Stimulated activated naive CD8-positive, alpha-beta T cell treated with anti-CD3 and anti-CD28 coated beads, Interleukin-15, Interleukin-2, amounts not matched to agents 100 U/mL and 50 U/mL, for 24 hours (primary cell): ENCODE measurements around the gene MMP21.
A peak's percentile ranks its signal among the peaks of the same experiment; 100 is the strongest.

Experiments used
- ATAC-seq: fragments of 150-1000 bp; cut with Tn5 transposase; one replicate; pipeline ENCODE4 v1.10.0; 2021
- DNase-seq: peaks from one replicate; pipeline ENCODE4 v3.0.0; 2021

The MMP21 gene

GRCh38 chr10:125792342-125793300 lies 17.0 kb upstream of the MMP21 start:
- no peak for ATAC-seq
- DNase-seq: no peak

- ATAC-seq (peak; percentile 45), DNase-seq (no peak)
These were observed 12.8 kb upstream of the MMP21 start for GRCh38 chr10:125788156-125789034.

- ATAC-seq: no peak
- DNase-seq: no peak
These were observed 10.2 kb upstream of the MMP21 start for GRCh38 chr10:125785791-125786190.

GRCh38 chr10:125783957-125784356 lies 8.3 kb upstream of the MMP21 start:
- no peak for DNase-seq
- no peak for ATAC-seq

GRCh38 chr10:125783408-125783807 lies 7.8 kb upstream of the MMP21 start:
- DNase-seq: no peak
- ATAC-seq: no peak

GRCh38 chr10:125782616-125783015 lies 7.0 kb upstream of the MMP21 start:
- no peak for DNase-seq
- peak; percentile 51 for ATAC-seq

- DNase-seq: no peak
- ATAC-seq: no peak
These were observed 6.4 kb upstream of the MMP21 start for GRCh38 chr10:125782054-125782453.

GRCh38 chr10:125781374-125781773 lies 5.8 kb upstream of the MMP21 start:
- DNase-seq: no peak

GRCh38 chr10:125779403-125780327 lies 4.0 kb upstream of the MMP21 start:
- ATAC-seq (no peak), DNase-seq (no peak)

More at GRCh38 chr10:125781374-125781773, 5.8 kb upstream of the MMP21 start:
- ATAC-seq: no peak

GRCh38 chr10:125778556-125778955 lies 2.9 kb upstream of the MMP21 start:
- DNase-seq: no peak

GRCh38 chr10:125777806-125778205 lies 2.2 kb upstream of the MMP21 start:
- DNase-seq: no peak
- no peak for ATAC-seq

More at GRCh38 chr10:125778556-125778955, 2.9 kb upstream of the MMP21 start:
- ATAC-seq: no peak

- ATAC-seq (no peak), DNase-seq (no peak)
These were observed 935 bp downstream of the MMP21 start for GRCh38 chr10:125774581-125775191.

- ATAC-seq (no peak), DNase-seq (no peak)
These were observed 1.7 kb downstream of the MMP21 start for GRCh38 chr10:125773687-125774543.

GRCh38 chr10:125772864-125773180 lies 2.8 kb downstream of the MMP21 start:
- no peak for DNase-seq
- no peak for ATAC-seq

- no peak for DNase-seq
- no peak for ATAC-seq
These were observed 3.3 kb downstream of the MMP21 start for GRCh38 chr10:125772112-125772863.

GRCh38 chr10:125770844-125771243 lies 4.8 kb downstream of the MMP21 start:
- DNase-seq (no peak), ATAC-seq (no peak)

- ATAC-seq (no peak), DNase-seq (no peak)
These were observed 6.4 kb downstream of the MMP21 start for GRCh38 chr10:125769175-125769574.

- no peak for ATAC-seq
- no peak for DNase-seq
These were observed 7.3 kb downstream of the MMP21 start for GRCh38 chr10:125768219-125768855.

- no peak for DNase-seq
These were observed 9.1 kb downstream of the MMP21 start for GRCh38 chr10:125766511-125766910.

More at GRCh38 chr10:125766511-125766910, 9.1 kb downstream of the MMP21 start:
- no peak for ATAC-seq
